GM12801 (cell line): Measurements from ENCODE around the gene SLC35B3.

Experiments used
- CTCF ChIP-seq: IDR thresholded peaks from one replicate; pipeline ENCODE4 v1.5.1; 2011; ENCODE audit warnings: control low read depth; ENCODE audit not compliant: insufficient read length; ENCODE audit errors: extremely low read depth

SLC35B3 gene

DNA sequence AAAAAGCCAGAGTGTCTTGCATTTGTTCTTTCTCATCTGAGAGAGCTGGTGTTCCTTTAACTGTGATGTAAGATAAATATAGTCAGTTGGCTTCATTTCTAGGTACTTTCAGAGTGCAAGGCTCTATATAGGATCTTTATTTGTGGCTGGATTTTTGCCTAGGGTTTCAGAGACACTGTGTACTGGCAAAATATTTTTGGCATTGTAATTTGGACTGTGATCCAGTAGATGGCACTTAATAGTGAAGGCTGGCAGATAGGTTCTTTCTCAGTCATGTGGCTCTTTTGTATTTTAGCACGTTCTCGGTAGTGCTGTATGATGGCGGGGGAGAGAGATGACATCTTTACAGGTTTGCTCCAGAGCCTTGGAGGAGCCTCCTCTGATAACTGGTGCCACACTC lies 26.8 kb upstream of the SLC35B3 start:
- no peak for TF ChIP-seq CTCF

GRCh38 chr6:8446391-8446790 lies 11.0 kb upstream of the SLC35B3 start:
- no peak for TF ChIP-seq CTCF

DNA sequence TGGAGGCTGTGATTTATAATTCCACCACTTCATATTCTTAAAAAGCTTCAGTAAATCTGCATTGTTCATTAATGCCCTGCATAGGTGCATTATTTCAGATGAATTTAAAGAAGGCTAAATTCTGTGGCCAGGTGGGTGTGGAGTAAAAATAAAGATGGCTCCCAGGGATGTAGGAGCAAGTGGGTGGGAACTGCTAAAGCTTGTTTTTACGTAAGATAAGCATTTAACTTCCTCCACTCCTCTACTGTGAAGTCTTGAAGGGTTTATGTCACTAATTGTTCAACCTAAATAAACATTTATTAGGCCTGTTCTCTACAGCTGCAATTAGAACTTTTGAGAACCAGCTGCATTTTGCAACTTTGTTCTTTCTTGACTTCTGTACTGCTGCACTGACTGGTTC lies 6.8 kb upstream of the SLC35B3 start:
- TF ChIP-seq CTCF: no peak

GRCh38 chr6:8441452-8441851 lies 6.1 kb upstream of the SLC35B3 start:
- TF ChIP-seq CTCF: no peak

GRCh38 chr6:8439601-8440268 lies 4.4 kb upstream of the SLC35B3 start:
- TF ChIP-seq CTCF: no peak

DNA sequence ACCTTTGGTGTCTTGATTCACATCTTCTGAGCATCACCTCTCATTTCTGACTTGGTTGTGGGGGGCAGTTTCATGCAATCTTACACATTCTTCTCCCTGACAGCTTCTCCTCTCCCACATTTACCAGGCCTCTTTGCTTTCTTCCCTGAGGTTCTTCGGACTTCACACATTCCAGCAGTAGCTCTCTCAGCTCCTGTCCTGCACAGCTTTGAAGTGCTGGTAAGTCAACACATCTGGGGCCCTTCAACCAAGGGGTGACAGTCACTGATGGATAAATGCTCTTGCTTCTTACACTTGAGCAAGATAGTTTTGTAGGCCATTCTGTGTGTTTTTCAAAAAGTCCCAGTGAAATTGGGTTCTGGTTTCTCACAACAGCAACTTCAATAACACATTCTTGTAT lies 2.5 kb upstream of the SLC35B3 start:
- TF ChIP-seq CTCF: no peak

DNA sequence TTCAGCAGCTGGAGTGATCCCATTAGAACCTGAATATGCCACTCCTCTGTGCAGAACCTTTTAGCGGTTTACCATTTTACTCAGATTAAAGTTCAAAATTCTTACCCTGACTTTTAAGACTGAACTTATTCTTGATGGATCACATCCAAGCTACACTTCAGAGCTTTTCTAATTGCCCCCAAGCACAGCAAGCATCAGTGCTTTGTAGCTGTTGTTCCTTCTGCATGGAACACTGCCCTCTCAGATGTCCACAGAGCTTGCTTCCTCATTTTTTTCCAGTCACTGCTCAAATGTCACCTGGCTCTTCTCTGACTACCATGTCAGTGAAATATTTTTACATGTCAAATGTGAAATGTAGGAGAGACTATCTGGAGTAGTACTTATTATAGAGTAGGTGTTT lies 1.6 kb upstream of the SLC35B3 start:
- TF ChIP-seq CTCF: no peak
